ENCODE measurements around the gene FNDC5. TPM values are rescaled to one million over a fixed set of nuclear protein-coding genes. Genes with fewer than 3 reads are reported as not detected.

The FNDC5 gene
- total and polyA plus RNA-seq, 9 of the 15 experiments (the other 6 are each of a cell fraction or from before 2014, with no cell fraction given): 0.06 to 2.1 (median 0.22) TPM

- no peak for TF ChIP-seq RERE (CRISPR knock-in tag; IDR thresholded peaks at IDR 0.05; ENCODE audit: borderline replicate concordance)
- TF ChIP-seq TRIM25 (IDR thresholded peaks at IDR 0.05; ENCODE audit: borderline replicate concordance): no peak
- TF ChIP-seq CAMTA2 (CRISPR knock-in tag; conservative IDR thresholded peaks at IDR 0.05): no peak
- TF ChIP-seq ZC3H11A (IDR thresholded peaks at IDR 0.05; ENCODE audit: low read depth, low read length): no peak
- TF ChIP-seq TBP (optimal IDR thresholded peaks at IDR 0.05; ENCODE audit: low read depth, low read length): no peak
Measured at GRCh38 chr1:32867151-32867550, 3.6 kb downstream of the FNDC5 start (continued).

Data from K562 (cell line).